Measurements from ENCODE around the gene TMEM151A. TPM values are rescaled to one million over a fixed set of nuclear protein-coding genes. Genes with fewer than 3 reads are reported as not detected.

Gene TMEM151A
- total and polyA plus RNA-seq, 2 of the 4 experiments (the other 2 are of a cell fraction) = 0.03 TPM; not detected in 1

GRCh38 chr11:66310324-66310723, 18.6 kb downstream of the TMEM151A start:
- BruUV-seq (replicated peaks) = no TSS peak
- Histone ChIP-seq H3K79me1 (ENCODE audit: low read depth in 1 of 2, low read length in 2 of 2) (peaks cover 0 to 18% of the 10 kb centered on the region in 2 experiments; a peak in 2 of 4 replicates), H3K4me2 (ENCODE audit: low read depth, low read length) (no peak overlapping the region), H3K18ac (ENCODE audit: low read depth, low read length) (no peak overlapping the region), H3K4ac (ENCODE audit: low read depth, low read length) (no peak overlapping the region), H3K14ac (replicated peaks; ENCODE audit: low read depth, low read length) (no peak overlapping the region), H3K9me3 (ENCODE audit: control insufficient read depth, insufficient read depth, low read length) (no peaks in the 10 kb centered on the region), H2AFZ (replicated peaks; ENCODE audit: low read length, poor library complexity) (no peak overlapping the region), H2BK20ac (ENCODE audit: low read depth, low read length) (no peak overlapping the region), H3K4me1 (ENCODE audit: control insufficient read depth, insufficient read depth, low read length) (peaks cover 10% of the 10 kb centered on the region), H3K56ac (ENCODE audit: extremely low read depth, insufficient read depth, low read length) (no peak overlapping the region), H2BK120ac (ENCODE audit: low read depth, low read length) (no peak overlapping the region), H2BK5ac (ENCODE audit: low read depth, low read length, poor library complexity, severe bottlenecking) (no peak overlapping the region), H3K9ac (ENCODE audit: low read depth, low read length) (no peak overlapping the region), H2AK5ac (ENCODE audit: low read depth, low read length) (no peak overlapping the region), H3K27ac (ENCODE audit: insufficient read depth, low read length) (no peak overlapping the region), H3K9me1 (ENCODE audit: insufficient read depth, low read length) (no peaks in the 10 kb centered on the region), H3K36me3 (ENCODE audit: control insufficient read depth, insufficient read depth, low read length) (no peaks in the 10 kb centered on the region), H2AK9ac (replicated peaks; ENCODE audit: low read depth, low read length, poor library complexity) (no peak overlapping the region), H2BK15ac (ENCODE audit: low read depth, low read length) (no peak overlapping the region), H4K20me1 (ENCODE audit: insufficient read depth, low read length) (peaks cover 24% of the 10 kb centered on the region), H4K5ac (ENCODE audit: low read depth, low read length) (no peak overlapping the region), H4K91ac (ENCODE audit: insufficient read depth, low read depth, low read length) (no peak overlapping the region), H4K8ac (ENCODE audit: low read depth in 2 of 2, low read length in 2 of 2) (no peak overlapping the region), H3K4me3 (ENCODE audit: insufficient read depth, low read depth, low read length) (no peak overlapping the region), H3K27me3 (ENCODE audit: control insufficient read depth, insufficient read depth, low read length) (peaks cover 7% of the 10 kb centered on the region), H3K23ac (ENCODE audit: low read depth, low read length) (no peak overlapping the region)
- intact Hi-C loops (cut with micrococcal nuclease) = no loop called here
- dilution Hi-C loops (cut with HindIII; ENCODE audit: low sequenced_read_pairs, unreplicated experiment) = no loop called here
- ChIA-PET CTCF (interaction anchor here (1.5 kb wide), 1 partner anchor 25 kb away, joined by 4 read pairs; the partner anchor contains the start of gene RIN1), POLR2A (ENCODE audit: unreplicated experiment) (interaction anchor here (1.3 kb wide), 1 partner anchor 17 kb away, joined by 4 read pairs; no protein-coding TSS in a partner anchor)
- no peak for ATAC-seq (ENCODE audit: low read depth)
- WGBS, 2 experiments (ENCODE audit: extremely low coverage in 2 of 2, insufficient read length in 1 of 2) = 75% methylated on average over 2 of the region's 8 CpGs; no CpG with 5 or more reads in 1 of the 2 experiments
- in situ Hi-C loops (cut with MboI; ENCODE audit: low sequenced_read_pairs) = no loop called here
- no peak for DNase-seq
- TF ChIP-seq POLR2A (IDR thresholded peaks at IDR 0.05; ENCODE audit: low read depth, low read length) (no peak), RFX5 (IDR thresholded peaks at IDR 0.05; ENCODE audit: low read depth, low read length) (no peak), RAD21 (IDR thresholded peaks at IDR 0.05; ENCODE audit: low read length) (no peak), MXI1 (IDR thresholded peaks at IDR 0.05; ENCODE audit: borderline replicate concordance, low read depth, low read length) (no peak), MAZ (IDR thresholded peaks at IDR 0.05; ENCODE audit: borderline replicate concordance, low read depth, low read length) (no peak), RCOR1 (IDR thresholded peaks at IDR 0.05; ENCODE audit: insufficient replicate concordance, low read length) (no peak), CTCF (conservative IDR thresholded peaks at IDR 0.05; ENCODE audit: low read depth, low read length) (no peak), CEBPB (IDR thresholded peaks at IDR 0.05; ENCODE audit: low read depth, low read length) (no peak), CHD1 (IDR thresholded peaks at IDR 0.05; ENCODE audit: low read depth, low read length) (no peak), MAFK (IDR thresholded peaks at IDR 0.05; ENCODE audit: low read depth, low read length) (no peak), BHLHE40 (IDR thresholded peaks at IDR 0.05; ENCODE audit: low read depth, low read length) (no peak), NFE2L2 (IDR thresholded peaks at IDR 0.05; ENCODE audit: low read depth, low read length) (no peak), USF2 (IDR thresholded peaks at IDR 0.05; ENCODE audit: low read depth, low read length) (no peak)

Measured in IMR-90 (cell line).